Measurements from ENCODE around the gene SHANK1. TPM values are rescaled to one million over a fixed set of nuclear protein-coding genes. Genes with fewer than 3 reads are reported as not detected.

SHANK1 gene
- total and polyA plus RNA-seq, 2 of the 13 experiments (the other 11 are each of a cell fraction or from before 2014, with no cell fraction given) = not detected

GRCh38 chr19:50725218-50725910, 5.8 kb upstream of the SHANK1 start:
- Histone ChIP-seq H3K27ac (ENCODE audit: extremely low read length, insufficient read depth, low read length) (no peak overlapping the region), H3K27me3 (ENCODE audit: control insufficient read depth in 1 of 2, insufficient read depth in 2 of 2, low read length in 2 of 2) (peaks cover 9 to 47% of the 10 kb centered on the region in 2 experiments), H3K4me1 (ENCODE audit: insufficient read depth, low read length) (no peaks in the 10 kb centered on the region), H3K4me2 (ENCODE audit: low read depth, low read length) (no peak overlapping the region), H2AFZ (ENCODE audit: low read length) (no peak overlapping the region), H3K9me3 (ENCODE audit: low read length) (no peaks in the 10 kb centered on the region), H3K36me3 (replicated peaks in 1 of 2; ENCODE audit: control insufficient read depth in 1 of 2, insufficient read depth in 2 of 2, low read length in 2 of 2) (no peaks in the 10 kb centered on the region), H3K79me2 (ENCODE audit: insufficient read depth, low read length) (no peaks in the 10 kb centered on the region), H3K4me3 (replicated peaks in 1 of 3; ENCODE audit: insufficient read depth in 1 of 3, low read depth in 2 of 3, low read length in 3 of 3) (no peak overlapping the region), H4K20me1 (ENCODE audit: insufficient read depth, low read length) (no peaks in the 10 kb centered on the region), H3K9ac (ENCODE audit: insufficient read depth, low read depth, low read length) (no peak overlapping the region)
- POLR2A ChIA-PET = no interaction called here
- 66% methylated on average over 41 of the region's 52 CpGs for WGBS (ENCODE audit: low lambda C conversion rate)
- intact Hi-C loops (cut with micrococcal nuclease; ENCODE audit: unreplicated experiment) (no loop called here), in situ Hi-C loops (cut with HindIII; ENCODE audit: extremely low pct_ligation_motif_present, low pct_unique_long_range_greater_than_20kb) (no loop called here)
- no peak for DNase-seq (ENCODE audit: low spot score)
- FAIRE-seq = no peak
- CTCF ChIA-PET (ENCODE audit: low intra/inter-chr PET ratio, low total read pairs) = interaction anchor here (1.4 kb wide), 1 partner anchor 58 kb away, joined by 5 read pairs; no protein-coding TSS in a partner anchor
- ATAC-seq = no peak
- no TSS peak for BruUV-seq (replicated peaks)
- TF ChIP-seq SRF (IDR thresholded peaks at IDR 0.05; ENCODE audit: low read depth, low read length) = no peak
- TF ChIP-seq PHB2 (IDR thresholded peaks at IDR 0.05; ENCODE audit: partially characterized antibody) = no peak
- no peak for TF ChIP-seq GATA4 (IDR thresholded peaks at IDR 0.05; ENCODE audit: borderline replicate concordance, low read depth)
- TF ChIP-seq PPARG (CRISPR knock-in tag; conservative IDR thresholded peaks at IDR 0.05) = no peak
- no peak for TF ChIP-seq MIXL1 (CRISPR knock-in tag; IDR thresholded peaks at IDR 0.05)
- no peak for TF ChIP-seq KLF11 (CRISPR knock-in tag; IDR thresholded peaks at IDR 0.05)
- TF ChIP-seq HNF4G (IDR thresholded peaks at IDR 0.05; ENCODE audit: borderline replicate concordance, low read depth, low read length) = no peak
- no peak for TF ChIP-seq HNF4G (CRISPR knock-in tag; IDR thresholded peaks at IDR 0.05; ENCODE audit: borderline replicate concordance, low read depth)
- TF ChIP-seq ZBTB14 (CRISPR knock-in tag; IDR thresholded peaks at IDR 0.05) = no peak
- no peak for TF ChIP-seq SRY (CRISPR knock-in tag; IDR thresholded peaks at IDR 0.05)
- TF ChIP-seq HNRNPH1 (optimal IDR thresholded peaks at IDR 0.05; ENCODE audit: low read depth, low read length) = no peak
- TF ChIP-seq ZNF772 (CRISPR knock-in tag; IDR thresholded peaks at IDR 0.05) = no peak
- no peak for TF ChIP-seq MAF1 (CRISPR knock-in tag; IDR thresholded peaks at IDR 0.05; ENCODE audit: borderline replicate concordance)
- no peak for TF ChIP-seq ZNF337 (CRISPR knock-in tag; IDR thresholded peaks at IDR 0.05; ENCODE audit: borderline replicate concordance, low read depth)
- no peak for TF ChIP-seq ZNF646 (CRISPR knock-in tag; IDR thresholded peaks at IDR 0.05)
- no peak for TF ChIP-seq ZNF256 (CRISPR knock-in tag; conservative IDR thresholded peaks at IDR 0.05)
- TF ChIP-seq ZNF230 (CRISPR knock-in tag; IDR thresholded peaks at IDR 0.05) = no peak

All from HepG2 (cell line).